ENCODE data around the gene DAPK1. TPM values are rescaled to one million over a fixed set of nuclear protein-coding genes. Genes with fewer than 3 reads are reported as not detected.

The DAPK1 gene
- total RNA-seq, 1 donor from 2014 or later = 35.1 TPM

- Histone ChIP-seq H3K4me1 (ENCODE audit: insufficient read depth, low read length) (no peaks in the 10 kb centered on the region), H3K9me3 (ENCODE audit: insufficient read depth, low read depth, low read length) (no peaks in the 10 kb centered on the region), H3K9ac (ENCODE audit: low read length) (no peak overlapping the region), H3K27ac (ENCODE audit: low read depth, low read length) (no peak overlapping the region), H2AFZ (ENCODE audit: low read depth, low read length) (no peak overlapping the region), H3K36me3 (ENCODE audit: insufficient read depth, low read length) (no peaks in the 10 kb centered on the region), H3K79me2 (ENCODE audit: insufficient read depth, low read length) (no peaks in the 10 kb centered on the region), H3K4me2 (ENCODE audit: low read length) (no peak overlapping the region), H3K4me3 (ENCODE audit: insufficient read depth, low read depth, low read length) (no peak overlapping the region), H4K20me1 (ENCODE audit: insufficient read depth, low read length) (no peaks in the 10 kb centered on the region), H3K27me3 (ENCODE audit: insufficient read depth, low read length) (peaks cover 3% of the 10 kb centered on the region)
- peaks cover 3% of the 10 kb centered on the region for H3K9me3 Mint-ChIP-seq (ENCODE audit: unreplicated experiment)
- H3K4me1 Mint-ChIP-seq (ENCODE audit: low read depth, unreplicated experiment) = peaks cover 26% of the 10 kb centered on the region
- FAIRE-seq (no peak), DNase-seq (ENCODE audit: low read depth) (no peak)
- H3K27ac Mint-ChIP-seq (ENCODE audit: unreplicated experiment) = no peak overlapping the region
- TF ChIP-seq EZH2 (IDR thresholded peaks at IDR 0.05; ENCODE audit: insufficient read depth, low read length) (no peak), CTCF (IDR thresholded peaks at IDR 0.05; ENCODE audit: insufficient read depth, low read depth, low read length) (no peak)
- peaks cover 16% of the 10 kb centered on the region for H3K36me3 Mint-ChIP-seq (ENCODE audit: low read depth, unreplicated experiment)
- no peak overlapping the region for H3K4me3 Mint-ChIP-seq (ENCODE audit: unreplicated experiment)
- no peaks in the 10 kb centered on the region for H3K27me3 Mint-ChIP-seq (ENCODE audit: low read depth, unreplicated experiment)
Observed at GRCh38 chr9:87513161-87513560, 15.5 kb downstream of the DAPK1 start.

- Histone ChIP-seq H2AFZ (ENCODE audit: low read depth, low read length) (no peak overlapping the region), H4K20me1 (ENCODE audit: insufficient read depth, low read length) (no peaks in the 10 kb centered on the region), H3K9me3 (ENCODE audit: insufficient read depth, low read depth, low read length) (no peaks in the 10 kb centered on the region), H3K9ac (ENCODE audit: low read length) (no peak overlapping the region), H3K4me1 (ENCODE audit: insufficient read depth, low read length) (no peaks in the 10 kb centered on the region), H3K4me3 (ENCODE audit: insufficient read depth, low read depth, low read length) (no peak overlapping the region), H3K27ac (ENCODE audit: low read depth, low read length) (no peak overlapping the region), H3K79me2 (ENCODE audit: insufficient read depth, low read length) (no peaks in the 10 kb centered on the region), H3K27me3 (ENCODE audit: insufficient read depth, low read length) (peaks cover 3% of the 10 kb centered on the region), H3K36me3 (ENCODE audit: insufficient read depth, low read length) (no peaks in the 10 kb centered on the region), H3K4me2 (ENCODE audit: low read length) (no peak overlapping the region)
- no peak overlapping the region for H3K4me3 Mint-ChIP-seq (ENCODE audit: unreplicated experiment)
- TF ChIP-seq EZH2 (IDR thresholded peaks at IDR 0.05; ENCODE audit: insufficient read depth, low read length) (no peak), CTCF (IDR thresholded peaks at IDR 0.05; ENCODE audit: insufficient read depth, low read depth, low read length) (no peak)
- no peak for FAIRE-seq
- peaks cover 18% of the 10 kb centered on the region for H3K36me3 Mint-ChIP-seq (ENCODE audit: low read depth, unreplicated experiment)
- H3K9me3 Mint-ChIP-seq (ENCODE audit: unreplicated experiment) = peaks cover 3% of the 10 kb centered on the region
- DNase-seq (ENCODE audit: low read depth) = no peak
- H3K4me1 Mint-ChIP-seq (ENCODE audit: low read depth, unreplicated experiment) = peaks cover 26% of the 10 kb centered on the region
- no peaks in the 10 kb centered on the region for H3K27me3 Mint-ChIP-seq (ENCODE audit: low read depth, unreplicated experiment)
- H3K27ac Mint-ChIP-seq (ENCODE audit: unreplicated experiment) = no peak overlapping the region
Observed at GRCh38 chr9:87513880-87514535, 16.3 kb downstream of the DAPK1 start.

- H3K36me3 Mint-ChIP-seq (ENCODE audit: low read depth, unreplicated experiment) = peaks cover 14% of the 10 kb centered on the region
- H3K4me1 Mint-ChIP-seq (ENCODE audit: low read depth, unreplicated experiment) = peaks cover 23% of the 10 kb centered on the region
- no peaks in the 10 kb centered on the region for H3K79me2 ChIP-seq (ENCODE audit: insufficient read depth, low read length)
Observed at GRCh38 chr9:87515006-87515405, 17.3 kb downstream of the DAPK1 start.

More at GRCh38 chr9:87515006-87515405, 17.3 kb downstream of the DAPK1 start:
- Histone ChIP-seq H4K20me1 (ENCODE audit: insufficient read depth, low read length) (no peaks in the 10 kb centered on the region), H2AFZ (ENCODE audit: low read depth, low read length) (no peak overlapping the region), H3K36me3 (ENCODE audit: insufficient read depth, low read length) (no peaks in the 10 kb centered on the region), H3K4me3 (ENCODE audit: insufficient read depth, low read depth, low read length) (no peak overlapping the region), H3K27ac (ENCODE audit: low read depth, low read length) (no peak overlapping the region), H3K4me1 (ENCODE audit: insufficient read depth, low read length) (no peaks in the 10 kb centered on the region), H3K27me3 (ENCODE audit: insufficient read depth, low read length) (peaks cover 3% of the 10 kb centered on the region), H3K9ac (ENCODE audit: low read length) (no peak overlapping the region), H3K4me2 (ENCODE audit: low read length) (no peak overlapping the region), H3K9me3 (ENCODE audit: insufficient read depth, low read depth, low read length) (no peaks in the 10 kb centered on the region)
- Mint-ChIP-seq H3K27ac (ENCODE audit: unreplicated experiment) (no peak overlapping the region), H3K9me3 (ENCODE audit: unreplicated experiment) (peaks cover 3% of the 10 kb centered on the region), H3K27me3 (ENCODE audit: low read depth, unreplicated experiment) (no peaks in the 10 kb centered on the region), H3K4me3 (ENCODE audit: unreplicated experiment) (no peak overlapping the region)
- no peak for FAIRE-seq
- DNase-seq (ENCODE audit: low read depth) = no peak
- TF ChIP-seq CTCF (IDR thresholded peaks at IDR 0.05; ENCODE audit: insufficient read depth, low read depth, low read length) (no peak), EZH2 (IDR thresholded peaks at IDR 0.05; ENCODE audit: insufficient read depth, low read length) (no peak)
